Prostate gland (tissue), 2 donors: Measurements from ENCODE around the gene GNA14.

Experiments
- POLR2A ChIP-seq: fragments of 450-650 bp; IDR thresholded peaks from one replicate; pipeline ENCODE4 v1.6.1; 2016; ENCODE audit warnings: antibody characterized with exemption, mild to moderate bottlenecking
- POLR2AphosphoS5 ChIP-seq: sonication (generic); formaldehyde crosslinking; IDR thresholded peaks from one replicate; pipeline ENCODE4 v1.6.1; 2017; ENCODE audit warnings: antibody characterized with exemption
- TF ChIP-seq, protein P1 (sequence below), 4 experiments: fragments of 200-600 bp in 2 of 4; fragments of 450-650 bp in 2 of 4; sonication (generic) in 2 of 4; IDR thresholded peaks; 1 replicate in 3 of 4; 2 replicates in 1 of 4; pipeline ENCODE4 v1.5.1; 2016 to 2019; ENCODE audit warnings: antibody characterized with exemption in 4 of 4, mild to moderate bottlenecking in 2 of 4, moderate library complexity in 2 of 4

DNA sequence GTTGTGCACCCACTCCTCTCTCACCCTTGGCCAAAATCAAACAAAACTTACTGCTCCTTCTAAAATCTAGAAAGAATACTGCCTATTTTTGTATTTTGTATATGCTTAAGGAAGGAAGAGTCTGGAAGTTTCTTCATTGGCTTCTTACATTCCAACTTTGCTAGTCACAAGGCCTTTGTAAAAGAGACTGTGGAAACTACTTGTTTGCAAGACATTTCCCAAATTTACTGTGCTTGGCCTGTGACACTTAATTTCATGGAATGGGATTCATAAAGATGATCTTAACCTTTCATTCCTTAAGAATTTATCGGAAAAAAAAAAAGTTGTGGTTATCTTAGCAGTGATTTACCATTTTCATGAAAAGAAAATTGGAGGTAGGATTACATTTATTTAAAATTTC, 261.9 kb downstream of the GNA14 start:
- TF ChIP-seq, protein P1, sequence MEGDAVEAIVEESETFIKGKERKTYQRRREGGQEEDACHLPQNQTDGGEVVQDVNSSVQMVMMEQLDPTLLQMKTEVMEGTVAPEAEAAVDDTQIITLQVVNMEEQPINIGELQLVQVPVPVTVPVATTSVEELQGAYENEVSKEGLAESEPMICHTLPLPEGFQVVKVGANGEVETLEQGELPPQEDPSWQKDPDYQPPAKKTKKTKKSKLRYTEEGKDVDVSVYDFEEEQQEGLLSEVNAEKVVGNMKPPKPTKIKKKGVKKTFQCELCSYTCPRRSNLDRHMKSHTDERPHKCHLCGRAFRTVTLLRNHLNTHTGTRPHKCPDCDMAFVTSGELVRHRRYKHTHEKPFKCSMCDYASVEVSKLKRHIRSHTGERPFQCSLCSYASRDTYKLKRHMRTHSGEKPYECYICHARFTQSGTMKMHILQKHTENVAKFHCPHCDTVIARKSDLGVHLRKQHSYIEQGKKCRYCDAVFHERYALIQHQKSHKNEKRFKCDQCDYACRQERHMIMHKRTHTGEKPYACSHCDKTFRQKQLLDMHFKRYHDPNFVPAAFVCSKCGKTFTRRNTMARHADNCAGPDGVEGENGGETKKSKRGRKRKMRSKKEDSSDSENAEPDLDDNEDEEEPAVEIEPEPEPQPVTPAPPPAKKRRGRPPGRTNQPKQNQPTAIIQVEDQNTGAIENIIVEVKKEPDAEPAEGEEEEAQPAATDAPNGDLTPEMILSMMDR (IDR thresholded peaks at IDR 0.05): no peak
- no peak for TF ChIP-seq POLR2A
- no peak for TF ChIP-seq POLR2AphosphoS5
